Measurements from ENCODE around the gene TBC1D24.

The TBC1D24 gene

GRCh38 chr16:2450535-2450934, 24.4 kb upstream of the TBC1D24 start:
- no peak for DNase-seq (ENCODE audit: low read depth)

GRCh38 chr16:2450975-2451381, 23.9 kb upstream of the TBC1D24 start:
- no peak for DNase-seq (ENCODE audit: low read depth)

GRCh38 chr16:2451851-2452320, 23.0 kb upstream of the TBC1D24 start:
- DNase-seq (ENCODE audit: low read depth): no peak

- no peak for DNase-seq (ENCODE audit: low read depth)
These were observed 22.3 kb upstream of the TBC1D24 start for GRCh38 chr16:2452650-2453049.

GRCh38 chr16:2455081-2455845, 19.7 kb upstream of the TBC1D24 start:
- no peak for DNase-seq (ENCODE audit: low read depth)

GRCh38 chr16:2456551-2457153, 18.3 kb upstream of the TBC1D24 start:
- DNase-seq (ENCODE audit: low read depth): no peak

GRCh38 chr16:2457267-2457666, 17.7 kb upstream of the TBC1D24 start:
- no peak for DNase-seq (ENCODE audit: low read depth)

- DNase-seq (ENCODE audit: low read depth): no peak
These were observed 17.0 kb upstream of the TBC1D24 start for GRCh38 chr16:2457946-2458345.

- DNase-seq (ENCODE audit: low read depth): no peak
These were observed 15.9 kb upstream of the TBC1D24 start for GRCh38 chr16:2458887-2459646.

- peak; percentile 90 for DNase-seq (ENCODE audit: low read depth)
These were observed 15.1 kb upstream of the TBC1D24 start, which contains the start of gene TEDC2 for GRCh38 chr16:2459647-2460390. Gene TEDC2 (plus strand): TSS chr16:2460109. CDS start chr16:2460145, 36 bp downstream.

GRCh38 chr16:2460391-2460713, 14.6 kb upstream of the TBC1D24 start:
- DNase-seq (ENCODE audit: low read depth): no peak

- DNase-seq (ENCODE audit: low read depth): no peak
These were observed 14.0 kb upstream of the TBC1D24 start for GRCh38 chr16:2460916-2461315.

GRCh38 chr16:2462031-2462866, 12.7 kb upstream of the TBC1D24 start:
- DNase-seq (ENCODE audit: low read depth): no peak

GRCh38 chr16:2464333-2464732, 10.6 kb upstream of the TBC1D24 start:
- no peak for DNase-seq (ENCODE audit: low read depth)

GRCh38 chr16:2465653-2466415, 9.1 kb upstream of the TBC1D24 start:
- DNase-seq (ENCODE audit: low read depth): no peak

- DNase-seq (ENCODE audit: low read depth): no peak
These were observed 8.0 kb upstream of the TBC1D24 start for GRCh38 chr16:2466667-2467527.

- no peak for DNase-seq (ENCODE audit: low read depth)
These were observed 7.2 kb upstream of the TBC1D24 start for GRCh38 chr16:2467528-2468232.

GRCh38 chr16:2468233-2468724, 6.6 kb upstream of the TBC1D24 start:
- no peak for DNase-seq (ENCODE audit: low read depth)
